HEK293T (cell line): ENCODE data around the gene PYGL.

Source experiments
- CTCF ChIA-PET: fragments of 350-600 bp; formaldehyde crosslinking; extraction: SDS; loops from one replicate; lab custom pipeline; 2021; ENCODE audit warnings: antibody characterized with exemption, inconsistent platforms; lab: Yijun Ruan, JAX
- POLR2A ChIA-PET: fragments of 350-600 bp; formaldehyde crosslinking; extraction: SDS; loops from one replicate; lab custom pipeline; 2020; ENCODE audit warnings: antibody characterized with exemption, inconsistent platforms; lab: Yijun Ruan, JAX
- DNase-seq: peaks from one replicate; pipeline ENCODE4 v3.0.0; 2012; ENCODE audit warnings: mixed read lengths; ENCODE audit errors: extremely low spot score
- ARNT ChIP-seq: fragments of 450-650 bp; IDR thresholded peaks from 2 replicates; pipeline ENCODE4 v1.6.1; 2017; ENCODE audit warnings: mild to moderate bottlenecking
- BHLHE40 ChIP-seq: fragments of 450-650 bp; IDR thresholded peaks from 2 replicates; pipeline ENCODE4 v1.6.1; 2016; ENCODE audit warnings: mild to moderate bottlenecking, moderate library complexity, borderline replicate concordance
- CTBP1 ChIP-seq: fragments of 450-650 bp; IDR thresholded peaks from 2 replicates; pipeline ENCODE4 v1.6.1; 2016; ENCODE audit warnings: borderline replicate concordance
- ELF4 ChIP-seq: fragments of 450-650 bp; IDR thresholded peaks from 2 replicates; pipeline ENCODE4 v1.6.1; 2017; ENCODE audit warnings: antibody characterized with exemption
- FOXA1 ChIP-seq: fragments of 450-650 bp; IDR thresholded peaks from 2 replicates; pipeline ENCODE4 v1.6.1; 2016; ENCODE audit warnings: mild to moderate bottlenecking
- FOXK2 ChIP-seq: fragments of 450-650 bp; IDR thresholded peaks from 2 replicates; pipeline ENCODE4 v1.6.1; 2016; ENCODE audit warnings: mild to moderate bottlenecking
- FOXM1 ChIP-seq: fragments of 450-650 bp; IDR thresholded peaks from 2 replicates; pipeline ENCODE4 v1.6.1; 2017; ENCODE audit warnings: mild to moderate bottlenecking, borderline replicate concordance
- HDGF ChIP-seq: fragments of 450-650 bp; IDR thresholded peaks from 2 replicates; pipeline ENCODE4 v1.6.1; 2017; ENCODE audit warnings: antibody characterized with exemption, borderline replicate concordance
- L3MBTL2 ChIP-seq: fragments of 450-650 bp; conservative IDR thresholded peaks from 2 replicates; pipeline ENCODE4 v1.6.1; 2016; ENCODE audit warnings: mild to moderate bottlenecking
- LEF1 ChIP-seq: fragments of 450-650 bp; IDR thresholded peaks from 2 replicates; pipeline ENCODE4 v1.6.1; 2017; ENCODE audit warnings: mild to moderate bottlenecking, borderline replicate concordance
- NFRKB ChIP-seq: fragments of 450-650 bp; IDR thresholded peaks from 2 replicates; pipeline ENCODE4 v1.6.1; 2016; ENCODE audit warnings: mild to moderate bottlenecking, moderate library complexity
- SP1 ChIP-seq: fragments of 450-650 bp; IDR thresholded peaks from 2 replicates; pipeline ENCODE4 v1.6.1; 2017
- SUZ12 ChIP-seq: fragments of 450-650 bp; IDR thresholded peaks from 2 replicates; pipeline ENCODE4 v1.6.1; 2016; ENCODE audit warnings: mild to moderate bottlenecking
- TARDBP ChIP-seq: fragments of 450-650 bp; IDR thresholded peaks from 2 replicates; pipeline ENCODE4 v1.6.1; 2016
- ZNF384 ChIP-seq: fragments of 450-650 bp; IDR thresholded peaks from 2 replicates; pipeline ENCODE4 v1.6.1; 2016
- TF ChIP-seq, protein P1 (sequence below): fragments of 450-650 bp; IDR thresholded peaks from 2 replicates; pipeline ENCODE4 v1.6.1; 2016

PYGL gene

DNA sequence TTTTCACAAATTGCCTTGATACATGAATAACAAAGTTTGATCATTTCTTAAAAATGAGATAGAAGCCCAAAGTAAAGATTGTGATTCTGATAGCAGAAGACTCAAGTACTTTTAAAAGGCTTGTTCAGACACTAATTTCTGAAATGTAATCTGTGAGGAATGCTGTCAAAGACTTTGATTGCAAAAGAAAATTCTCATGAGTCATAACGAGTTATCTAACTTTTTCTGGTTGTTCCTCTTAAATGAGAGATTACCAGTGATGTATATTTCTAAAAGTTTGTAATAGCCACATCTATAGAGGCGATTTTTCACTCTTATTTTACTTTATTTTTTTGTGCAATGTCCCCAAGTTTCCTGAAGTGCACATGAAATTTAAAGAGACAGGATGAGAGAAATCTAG, 7.0 kb downstream of the PYGL start:
- ChIA-PET CTCF (no interaction called here), POLR2A (no interaction called here)
- TF ChIP-seq HDGF (no peak), TARDBP (no peak), ELF4 (no peak), BHLHE40 (no peak), CTBP1 (no peak), FOXM1 (no peak), FOXA1 (no peak), NFRKB (no peak), ZNF384 (no peak), SP1 (no peak), ARNT (no peak), LEF1 (no peak), FOXK2 (no peak), L3MBTL2 (no peak)
- TF ChIP-seq, protein P1, sequence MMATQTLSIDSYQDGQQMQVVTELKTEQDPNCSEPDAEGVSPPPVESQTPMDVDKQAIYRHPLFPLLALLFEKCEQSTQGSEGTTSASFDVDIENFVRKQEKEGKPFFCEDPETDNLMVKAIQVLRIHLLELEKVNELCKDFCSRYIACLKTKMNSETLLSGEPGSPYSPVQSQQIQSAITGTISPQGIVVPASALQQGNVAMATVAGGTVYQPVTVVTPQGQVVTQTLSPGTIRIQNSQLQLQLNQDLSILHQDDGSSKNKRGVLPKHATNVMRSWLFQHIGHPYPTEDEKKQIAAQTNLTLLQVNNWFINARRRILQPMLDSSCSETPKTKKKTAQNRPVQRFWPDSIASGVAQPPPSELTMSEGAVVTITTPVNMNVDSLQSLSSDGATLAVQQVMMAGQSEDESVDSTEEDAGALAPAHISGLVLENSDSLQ: no peak
- no peak for DNase-seq

GRCh38 chr14:50936882-50937281, 7.4 kb downstream of the PYGL start:
- CTCF ChIA-PET: no interaction called here

DNA sequence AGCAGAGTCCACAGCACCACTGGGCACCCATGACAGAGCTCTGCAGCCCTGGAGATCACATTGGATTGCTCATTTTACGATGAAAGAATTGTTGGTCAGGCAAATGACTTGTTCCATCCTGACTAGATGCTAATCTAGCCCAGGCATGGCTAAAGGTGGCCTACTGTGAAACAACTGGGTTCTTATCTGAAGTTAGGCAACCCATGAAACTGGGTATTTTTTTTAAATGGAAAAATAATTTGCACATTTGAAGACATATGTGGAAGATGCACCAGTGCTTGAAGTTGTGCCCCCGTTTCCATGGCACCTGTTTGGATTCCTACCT, 8.3 kb downstream of the PYGL start:
- DNase-seq: no peak
- ChIA-PET POLR2A (interaction anchor here (1.4 kb wide), 1 partner anchor 8 kb away, joined by 5 read pairs; the partner anchor contains the start of gene PYGL), CTCF (interaction anchor here (0.7 kb wide), 1 partner anchor 161 kb away, joined by 3 read pairs; no protein-coding TSS in a partner anchor)
- TF ChIP-seq SUZ12 (no peak), TARDBP (no peak), ARNT (no peak), L3MBTL2 (no peak), NFRKB (no peak), FOXA1 (no peak), FOXK2 (no peak)

More at GRCh38 chr14:50936882-50937281, 7.4 kb downstream of the PYGL start:
- POLR2A ChIA-PET: no interaction called here
- DNase-seq: no peak
- TF ChIP-seq HDGF (no peak), SUZ12 (no peak)

- ChIA-PET POLR2A (interaction anchor here (1.4 kb wide), 1 partner anchor 8 kb away, joined by 5 read pairs; the partner anchor contains the start of gene PYGL), CTCF (no interaction called here)
- DNase-seq: no peak
- TF ChIP-seq SP1 (no peak), L3MBTL2 (no peak), SUZ12 (no peak), FOXK2 (no peak), HDGF (no peak), FOXM1 (no peak), ELF4 (no peak), ARNT (no peak), NFRKB (no peak), BHLHE40 (no peak), ZNF384 (no peak), CTBP1 (no peak), FOXA1 (no peak), TARDBP (no peak), LEF1 (no peak)
- TF ChIP-seq, protein P1: no peak
Measured at GRCh38 chr14:50935126-50936015, 8.9 kb downstream of the PYGL start.

DNA sequence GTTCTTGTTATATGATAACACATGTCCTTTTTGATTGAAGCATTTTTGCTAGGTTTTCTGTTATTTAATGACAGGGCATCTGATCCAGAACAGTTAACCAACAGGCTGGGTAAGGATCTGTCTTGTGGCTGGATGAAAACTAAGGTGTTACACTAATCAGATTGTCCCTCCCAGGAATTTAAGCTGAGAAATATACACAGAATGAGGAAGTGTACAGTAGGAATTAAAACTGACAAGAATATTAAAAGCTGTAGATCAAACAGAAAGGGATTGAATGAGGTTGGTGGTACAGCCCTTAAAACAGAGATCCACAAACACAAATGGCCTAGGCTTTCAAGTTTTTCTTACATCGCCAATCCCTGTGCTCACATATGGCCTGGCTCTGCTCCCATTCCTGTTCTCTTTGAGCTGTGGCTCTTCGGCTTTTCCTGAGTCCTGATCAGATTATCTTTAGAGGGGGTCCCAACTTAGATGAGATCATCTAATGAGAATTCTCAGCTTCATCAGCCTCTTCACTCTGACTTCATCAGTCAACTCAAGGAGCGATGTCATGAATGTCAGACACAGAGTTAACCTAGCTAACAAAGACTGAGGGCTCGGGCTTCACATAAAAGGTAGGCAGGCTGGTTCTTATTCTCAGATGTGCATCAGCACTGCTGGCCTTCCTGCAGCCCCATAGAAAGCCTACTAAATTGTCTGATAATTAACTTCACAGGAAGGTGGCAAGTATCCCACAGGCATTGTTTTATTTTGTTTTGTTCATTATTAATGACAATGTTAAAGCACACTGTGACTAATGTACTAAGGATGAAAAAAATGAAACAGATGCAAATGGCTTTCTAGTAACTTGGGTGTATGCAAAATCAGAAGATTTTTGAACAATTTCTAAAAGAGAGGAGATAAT, 11.4 kb downstream of the PYGL start:
- CTCF ChIA-PET: interaction anchor here (0.6 kb wide), 1 partner anchor 45 kb away, joined by 3 read pairs; no protein-coding TSS in a partner anchor

More for the DNA sequence above, 11.4 kb downstream of the PYGL start:
- POLR2A ChIA-PET: interaction anchor here (1.7 kb wide), 1 partner anchor 11 kb away, joined by 15 read pairs; the partner anchor contains the start of gene PYGL
- TF ChIP-seq SP1 (no peak), ELF4 (no peak), FOXM1 (no peak), L3MBTL2 (no peak), CTBP1 (no peak), FOXA1 (no peak), ARNT (no peak), ZNF384 (no peak), FOXK2 (no peak), LEF1 (no peak), HDGF (no peak), SUZ12 (no peak), NFRKB (no peak), BHLHE40 (no peak), TARDBP (no peak)
- TF ChIP-seq, protein P1: no peak
- no peak for DNase-seq
